Measurements from ENCODE around the gene AEN. TPM values are rescaled to one million over a fixed set of nuclear protein-coding genes. Genes with fewer than 3 reads are reported as not detected.
A peak's percentile ranks its signal among the peaks of the same experiment; 100 is the strongest.

Gene AEN
- total RNA-seq, 1 donor from 2014 or later: 90.6 TPM

GRCh38 chr15:88658972-88659931 is 38.1 kb downstream of the AEN start:
- Histone ChIP-seq H3K4me3 (ENCODE audit: insufficient read depth, low read depth, low read length) (no peak overlapping the region), H4K20me1 (ENCODE audit: insufficient read depth, low read length) (no peaks in the 10 kb centered on the region), H3K79me2 (ENCODE audit: insufficient read depth, low read length) (no peaks in the 10 kb centered on the region), H3K9ac (ENCODE audit: low read length) (no peak overlapping the region), H3K27me3 (ENCODE audit: insufficient read depth, low read length) (no peaks in the 10 kb centered on the region), H2AFZ (ENCODE audit: low read depth, low read length) (no peak overlapping the region), H3K9me3 (ENCODE audit: insufficient read depth, low read depth, low read length) (no peaks in the 10 kb centered on the region), H3K27ac (ENCODE audit: low read depth, low read length) (no peak overlapping the region), H3K4me1 (ENCODE audit: insufficient read depth, low read length) (peaks cover 15% of the 10 kb centered on the region), H3K36me3 (ENCODE audit: insufficient read depth, low read length) (no peaks in the 10 kb centered on the region), H3K4me2 (ENCODE audit: low read length) (peak overlapping the region; percentile 37)
- Mint-ChIP-seq H3K36me3 (ENCODE audit: low read depth, unreplicated experiment) (no peaks in the 10 kb centered on the region), H3K4me1 (ENCODE audit: low read depth, unreplicated experiment) (peaks cover 7% of the 10 kb centered on the region), H3K9me3 (ENCODE audit: unreplicated experiment) (no peaks in the 10 kb centered on the region), H3K27me3 (ENCODE audit: low read depth, unreplicated experiment) (peaks cover 25% of the 10 kb centered on the region), H3K27ac (ENCODE audit: unreplicated experiment) (peak overlapping the region; percentile 62), H3K4me3 (ENCODE audit: unreplicated experiment) (peak overlapping the region; percentile 45)
- DNase-seq (ENCODE audit: low read depth): peak; percentile 66
- FAIRE-seq: no peak
- TF ChIP-seq CTCF (IDR thresholded peaks at IDR 0.05; ENCODE audit: insufficient read depth, low read depth, low read length) (no peak), EZH2 (IDR thresholded peaks at IDR 0.05; ENCODE audit: insufficient read depth, low read length) (no peak)

- H3K4me3 ChIP-seq (ENCODE audit: insufficient read depth, low read depth, low read length): no peak overlapping the region
- no peaks in the 10 kb centered on the region for H4K20me1 ChIP-seq (ENCODE audit: insufficient read depth, low read length)
- peak; percentile 66 for FAIRE-seq
- TF ChIP-seq CTCF (IDR thresholded peaks at IDR 0.05; ENCODE audit: insufficient read depth, low read depth, low read length): no peak
- TF ChIP-seq EZH2 (IDR thresholded peaks at IDR 0.05; ENCODE audit: insufficient read depth, low read length): no peak
- H2AFZ ChIP-seq (ENCODE audit: low read depth, low read length): no peak overlapping the region
- H3K27ac Mint-ChIP-seq (ENCODE audit: unreplicated experiment): no peak overlapping the region
- peak overlapping the region; percentile 35 for H3K4me2 ChIP-seq (ENCODE audit: low read length)
- H3K27ac ChIP-seq (ENCODE audit: low read depth, low read length): peak overlapping the region; percentile 49
- H3K36me3 Mint-ChIP-seq (ENCODE audit: low read depth, unreplicated experiment): no peaks in the 10 kb centered on the region
- H3K4me3 Mint-ChIP-seq (ENCODE audit: unreplicated experiment): no peak overlapping the region
- peaks cover 15% of the 10 kb centered on the region for H3K4me1 ChIP-seq (ENCODE audit: insufficient read depth, low read length)
- H3K27me3 ChIP-seq (ENCODE audit: insufficient read depth, low read length): no peaks in the 10 kb centered on the region
- H3K4me1 Mint-ChIP-seq (ENCODE audit: low read depth, unreplicated experiment): peaks cover 7% of the 10 kb centered on the region
- no peaks in the 10 kb centered on the region for H3K36me3 ChIP-seq (ENCODE audit: insufficient read depth, low read length)
- peak overlapping the region; percentile 9 for H3K9ac ChIP-seq (ENCODE audit: low read length)
- H3K27me3 Mint-ChIP-seq (ENCODE audit: low read depth, unreplicated experiment): peaks cover 18% of the 10 kb centered on the region
- peak; percentile 49 for DNase-seq (ENCODE audit: low read depth)
- H3K9me3 Mint-ChIP-seq (ENCODE audit: unreplicated experiment): no peaks in the 10 kb centered on the region
- H3K79me2 ChIP-seq (ENCODE audit: insufficient read depth, low read length): no peaks in the 10 kb centered on the region
- no peaks in the 10 kb centered on the region for H3K9me3 ChIP-seq (ENCODE audit: insufficient read depth, low read depth, low read length)
These were observed 40.0 kb downstream of the AEN start for GRCh38 chr15:88661041-88661700.

Data from astrocyte (in vitro differentiated cells and primary cell).